ENCODE data around the gene KRTAP5-7. TPM values are rescaled to one million over a fixed set of nuclear protein-coding genes. Genes with fewer than 3 reads are reported as not detected.
"Not testable (repeated sequence)": the region's sequence is repeated elsewhere in the genome, so short reads cannot be mapped to it uniquely, and the experiment has no call there.

The KRTAP5-7 gene
- total and polyA plus RNA-seq, 2 donors (not counting 3 experiments of a cell fraction or from before 2014, with no cell fraction given) = 0.07 TPM; not detected in 1

GRCh38 chr11:71537537-71537936 is 10.5 kb downstream of the KRTAP5-7 start:
- no peaks in the 10 kb centered on the region for H4K20me1 ChIP-seq (replicated peaks; ENCODE audit: control insufficient read depth, extremely low read depth, insufficient read depth, low read length)
- BruUV-seq (replicated peaks) = no TSS peak
- H3K9ac ChIP-seq (replicated peaks; ENCODE audit: extremely low read depth, insufficient read depth, low read length) = no peak overlapping the region
- no peak overlapping the region for H3K27ac ChIP-seq (ENCODE audit: insufficient read depth, low read depth, low read length)
- H3K9me3 ChIP-seq (replicated peaks; ENCODE audit: control insufficient read depth, insufficient read depth, low read length) = no peaks in the 10 kb centered on the region
- no peak overlapping the region for H3K4me3 ChIP-seq (replicated peaks in 1 of 3; ENCODE audit: insufficient read depth in 1 of 3, low read depth in 1 of 3, low read length in 3 of 3)
- no peak overlapping the region for H2AFZ ChIP-seq (ENCODE audit: low read depth, low read length)
- no peak overlapping the region for H3K4me2 ChIP-seq (ENCODE audit: insufficient read depth, low read length)
- dilution Hi-C loops (cut with MboI; ENCODE audit: extremely low pct_ligation_motif_present, low sequenced_read_pairs) = no loop called here
- H3K27me3 ChIP-seq (ENCODE audit: control insufficient read depth in 2 of 2, insufficient read depth in 2 of 2, low read length in 2 of 2) = no peaks in the 10 kb centered on the region
- H3K4me1 ChIP-seq (ENCODE audit: control insufficient read depth, extremely low read depth, insufficient read depth, low read length) = no peaks in the 10 kb centered on the region
- H3K36me3 ChIP-seq (ENCODE audit: control insufficient read depth in 2 of 2, extremely low read depth in 1 of 2, insufficient read depth in 2 of 2, low read length in 2 of 2) = no peaks in the 10 kb centered on the region
- TF ChIP-seq MYC (IDR thresholded peaks at IDR 0.05; ENCODE audit: low read depth, low read length) (no peak), MAX (IDR thresholded peaks at IDR 0.05; ENCODE audit: insufficient read depth, insufficient read length) (no peak), FOS (IDR thresholded peaks at IDR 0.05; ENCODE audit: borderline replicate concordance, insufficient read depth, low read length) (no peak), EZH2 (IDR thresholded peaks at IDR 0.05; ENCODE audit: borderline replicate concordance, low read depth, low read length, severe bottlenecking) (no peak), POLR2A (IDR thresholded peaks at IDR 0.05; ENCODE audit: low read depth, low read length) (no peak), POLR2AphosphoS5 (IDR thresholded peaks at IDR 0.05; ENCODE audit: insufficient read depth, low read depth, low read length) (no peak), GATA2 (IDR thresholded peaks at IDR 0.05; ENCODE audit: insufficient read depth, insufficient read length, low read depth, low read length) (no peak), CTCF (IDR thresholded peaks at IDR 0.05; ENCODE audit: extremely low read depth in 1 of 2, insufficient read depth in 1 of 2, low read depth in 1 of 2, low read length in 2 of 2) (no peak), JUN (IDR thresholded peaks at IDR 0.05; ENCODE audit: borderline replicate concordance, insufficient read depth, insufficient read length, low read depth) (no peak)
- no peak for FAIRE-seq
- intact Hi-C loops (cut with micrococcal nuclease) = no loop called here
- POLR2A ChIA-PET = no interaction called here
- DNase-seq (ENCODE audit: low read depth, low spot score) = no peak
- CTCF ChIA-PET = no interaction called here
- H3K79me2 ChIP-seq (ENCODE audit: control insufficient read depth, insufficient read depth, low read length) = no peaks in the 10 kb centered on the region
- no peaks in the 10 kb centered on the region for H3K9me1 ChIP-seq (replicated peaks; ENCODE audit: control insufficient read depth, extremely low read depth, insufficient read depth, low read length)

- POLR2A ChIA-PET; CTCF ChIA-PET; H3K36me3 ChIP-seq (ENCODE audit: control insufficient read depth in 2 of 2, extremely low read depth in 1 of 2, insufficient read depth in 2 of 2, low read length in 2 of 2); H3K27me3 ChIP-seq (ENCODE audit: control insufficient read depth in 2 of 2, insufficient read depth in 2 of 2, low read length in 2 of 2); H3K9ac ChIP-seq (replicated peaks; ENCODE audit: extremely low read depth, insufficient read depth, low read length); intact Hi-C loops (cut with micrococcal nuclease); H3K79me2 ChIP-seq (ENCODE audit: control insufficient read depth, insufficient read depth, low read length); dilution Hi-C loops (cut with MboI; ENCODE audit: extremely low pct_ligation_motif_present, low sequenced_read_pairs); H3K27ac ChIP-seq (ENCODE audit: insufficient read depth, low read depth, low read length); H3K9me1 ChIP-seq (replicated peaks; ENCODE audit: control insufficient read depth, extremely low read depth, insufficient read depth, low read length); H2AFZ ChIP-seq (ENCODE audit: low read depth, low read length); FAIRE-seq; BruUV-seq (replicated peaks); H3K4me2 ChIP-seq (ENCODE audit: insufficient read depth, low read length); H4K20me1 ChIP-seq (replicated peaks; ENCODE audit: control insufficient read depth, extremely low read depth, insufficient read depth, low read length); H3K9me3 ChIP-seq (replicated peaks; ENCODE audit: control insufficient read depth, insufficient read depth, low read length); H3K4me1 ChIP-seq (ENCODE audit: control insufficient read depth, extremely low read depth, insufficient read depth, low read length); DNase-seq (ENCODE audit: low read depth, low spot score); H3K4me3 ChIP-seq (replicated peaks in 1 of 3; ENCODE audit: insufficient read depth in 1 of 3, low read depth in 1 of 3, low read length in 3 of 3): not testable (repeated sequence)
Observed at GRCh38 chr11:71537977-71538665, 11.1 kb downstream of the KRTAP5-7 start, which contains the start of gene KRTAP5-8. Gene KRTAP5-8 (plus strand): TSS chr11:71538025. CDS start chr11:71538056, 31 bp downstream.

Data from endothelial cell of umbilical vein (primary cell).